ENCODE data around the gene PAPPA. TPM values are rescaled to one million over a fixed set of nuclear protein-coding genes. Genes with fewer than 3 reads are reported as not detected.

The PAPPA gene
- total and polyA plus RNA-seq, 2 experiments from 2014 or later: 0.76 to 0.80 TPM

DNA sequence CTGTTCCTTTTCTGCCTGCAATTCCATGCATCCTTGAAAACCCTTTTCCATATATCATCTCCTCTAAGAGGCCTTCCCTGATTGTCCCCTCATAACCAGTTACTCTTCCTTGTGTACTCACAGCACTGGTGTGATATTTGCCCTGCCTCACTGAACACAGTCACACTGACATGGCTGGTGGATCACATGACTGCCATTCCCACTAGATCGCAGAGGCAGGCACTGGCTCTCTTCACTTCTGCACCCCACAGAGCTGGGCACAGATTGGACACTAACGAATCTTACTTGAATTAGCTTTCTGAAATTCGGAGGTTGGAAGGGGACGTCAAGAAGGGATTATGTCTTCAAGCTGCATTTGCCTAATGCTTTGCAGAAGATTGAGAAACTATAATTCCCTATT is 208.0 kb downstream of the PAPPA start:
- DNase-seq (ENCODE audit: low read depth in 1 of 2, low spot score in 1 of 2): no peak
- no peaks in the 10 kb centered on the region for H3K4me1 ChIP-seq (ENCODE audit: low read depth)
- no peaks in the 10 kb centered on the region for H3K9me3 ChIP-seq (ENCODE audit: low read depth)
- H3K4me3 ChIP-seq: no peak overlapping the region
- H3K36me3 ChIP-seq: no peaks in the 10 kb centered on the region
- no peaks in the 10 kb centered on the region for H3K27me3 ChIP-seq
- no peak overlapping the region for H3K27ac ChIP-seq
- TF ChIP-seq, protein P1, sequence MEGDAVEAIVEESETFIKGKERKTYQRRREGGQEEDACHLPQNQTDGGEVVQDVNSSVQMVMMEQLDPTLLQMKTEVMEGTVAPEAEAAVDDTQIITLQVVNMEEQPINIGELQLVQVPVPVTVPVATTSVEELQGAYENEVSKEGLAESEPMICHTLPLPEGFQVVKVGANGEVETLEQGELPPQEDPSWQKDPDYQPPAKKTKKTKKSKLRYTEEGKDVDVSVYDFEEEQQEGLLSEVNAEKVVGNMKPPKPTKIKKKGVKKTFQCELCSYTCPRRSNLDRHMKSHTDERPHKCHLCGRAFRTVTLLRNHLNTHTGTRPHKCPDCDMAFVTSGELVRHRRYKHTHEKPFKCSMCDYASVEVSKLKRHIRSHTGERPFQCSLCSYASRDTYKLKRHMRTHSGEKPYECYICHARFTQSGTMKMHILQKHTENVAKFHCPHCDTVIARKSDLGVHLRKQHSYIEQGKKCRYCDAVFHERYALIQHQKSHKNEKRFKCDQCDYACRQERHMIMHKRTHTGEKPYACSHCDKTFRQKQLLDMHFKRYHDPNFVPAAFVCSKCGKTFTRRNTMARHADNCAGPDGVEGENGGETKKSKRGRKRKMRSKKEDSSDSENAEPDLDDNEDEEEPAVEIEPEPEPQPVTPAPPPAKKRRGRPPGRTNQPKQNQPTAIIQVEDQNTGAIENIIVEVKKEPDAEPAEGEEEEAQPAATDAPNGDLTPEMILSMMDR (IDR thresholded peaks at IDR 0.05; ENCODE audit: low read depth, low read length): no peak

DNA sequence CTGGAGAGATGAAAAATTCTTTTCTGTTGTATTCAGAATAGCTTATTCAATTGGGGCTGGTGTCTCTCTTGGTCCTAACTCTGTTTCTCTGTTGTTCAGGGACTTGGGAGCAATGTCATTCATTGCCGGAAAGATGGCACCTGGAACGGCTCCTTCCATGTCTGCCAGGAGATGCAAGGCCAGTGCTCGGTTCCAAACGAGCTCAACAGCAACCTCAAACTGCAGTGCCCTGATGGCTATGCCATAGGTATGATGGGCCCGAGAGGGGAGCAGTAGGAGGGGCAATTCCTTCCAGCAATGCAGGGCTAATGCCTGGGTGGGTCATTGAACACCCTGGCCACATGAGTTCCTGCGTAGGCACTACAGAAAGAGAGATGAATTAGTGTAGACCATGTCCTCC is 208.9 kb downstream of the PAPPA start:
- Histone ChIP-seq H3K27ac (no peak overlapping the region), H3K9me3 (ENCODE audit: low read depth) (no peaks in the 10 kb centered on the region), H3K27me3 (no peaks in the 10 kb centered on the region), H3K4me3 (no peak overlapping the region), H3K36me3 (no peaks in the 10 kb centered on the region), H3K4me1 (ENCODE audit: low read depth) (no peaks in the 10 kb centered on the region)
- DNase-seq (ENCODE audit: low read depth in 1 of 2, low spot score in 1 of 2): no peak
- TF ChIP-seq, protein P1 (IDR thresholded peaks at IDR 0.05; ENCODE audit: low read depth, low read length): no peak

DNA sequence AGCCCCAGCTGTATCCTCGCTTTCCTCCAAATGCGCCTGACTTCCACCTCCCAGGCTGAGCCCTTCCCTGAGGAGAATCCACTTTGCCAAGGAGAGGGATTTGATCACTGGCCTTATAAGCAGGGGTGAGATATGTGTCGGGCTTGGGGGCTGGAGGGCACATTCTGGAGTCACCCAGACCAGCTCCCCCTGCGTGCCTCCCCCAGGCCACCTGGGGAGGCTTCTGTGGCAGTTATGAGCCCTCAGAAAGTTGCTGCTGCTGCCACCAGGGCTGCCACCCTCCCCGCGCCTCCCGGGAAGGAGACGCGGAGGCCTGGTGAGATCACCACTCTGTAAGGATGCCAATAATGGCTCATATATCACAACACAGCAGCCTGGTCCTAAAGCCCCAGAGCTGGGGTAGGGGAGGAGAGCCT is 211.5 kb downstream of the PAPPA start:
- Histone ChIP-seq H3K27me3 (no peaks in the 10 kb centered on the region), H3K9me3 (ENCODE audit: low read depth) (no peaks in the 10 kb centered on the region), H3K4me3 (no peak overlapping the region), H3K36me3 (no peaks in the 10 kb centered on the region), H3K4me1 (ENCODE audit: low read depth) (no peaks in the 10 kb centered on the region), H3K27ac (no peak overlapping the region)
- DNase-seq (ENCODE audit: low read depth in 1 of 2, low spot score in 1 of 2): peak in 1 of 2 donors; percentile 85
- TF ChIP-seq, protein P1 (IDR thresholded peaks at IDR 0.05; ENCODE audit: low read depth, low read length): peak; percentile 20

DNA sequence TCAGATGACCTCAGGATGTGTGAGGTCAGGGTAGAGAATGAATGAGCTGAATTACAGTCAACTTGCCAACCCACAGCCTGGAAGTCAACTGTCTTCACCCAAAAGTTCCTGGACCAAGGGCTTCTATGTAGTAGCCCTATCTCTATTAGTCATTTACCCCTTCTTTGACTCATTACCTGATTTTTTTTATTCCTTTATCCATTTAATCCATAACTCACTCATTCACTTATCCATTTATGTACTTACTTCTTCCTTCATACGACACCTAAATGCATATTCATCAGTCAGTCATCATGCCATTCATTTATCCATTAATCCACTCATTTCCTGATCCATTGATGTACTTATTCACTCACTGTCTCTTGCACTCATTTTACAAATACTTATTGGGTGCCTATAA is 212.7 kb downstream of the PAPPA start:
- DNase-seq (ENCODE audit: low read depth in 1 of 2, low spot score in 1 of 2): no peak
- no peaks in the 10 kb centered on the region for H3K4me1 ChIP-seq (ENCODE audit: low read depth)
- H3K27ac ChIP-seq: no peak overlapping the region
- no peaks in the 10 kb centered on the region for H3K36me3 ChIP-seq
- no peaks in the 10 kb centered on the region for H3K9me3 ChIP-seq (ENCODE audit: low read depth)
- TF ChIP-seq, protein P1 (IDR thresholded peaks at IDR 0.05; ENCODE audit: low read depth, low read length): no peak
- H3K4me3 ChIP-seq: no peak overlapping the region
- H3K27me3 ChIP-seq: no peaks in the 10 kb centered on the region

DNA sequence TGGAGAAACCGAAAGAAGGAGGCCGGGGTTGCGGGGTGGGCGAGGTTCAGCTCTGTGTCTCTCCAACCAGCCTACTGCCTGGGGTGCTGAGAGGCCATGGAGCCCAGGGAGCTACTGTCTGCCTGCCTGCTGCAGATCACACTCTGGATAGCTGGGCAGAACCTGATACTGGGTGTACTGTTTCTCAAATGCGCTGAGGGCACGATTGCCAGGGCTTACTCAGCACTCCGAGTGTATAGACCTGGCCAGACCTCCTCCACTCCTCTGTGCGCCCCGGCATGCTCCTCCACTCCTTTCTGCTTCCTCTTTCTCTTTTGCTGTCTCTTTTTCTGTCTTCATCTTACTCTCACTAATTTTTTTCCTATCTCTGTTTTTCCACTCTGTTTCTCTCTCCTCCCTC is 215.1 kb downstream of the PAPPA start:
- Histone ChIP-seq H3K4me1 (ENCODE audit: low read depth) (no peaks in the 10 kb centered on the region), H3K36me3 (no peaks in the 10 kb centered on the region), H3K27ac (no peak overlapping the region)

More for the DNA sequence above, 215.1 kb downstream of the PAPPA start:
- TF ChIP-seq, protein P1 (IDR thresholded peaks at IDR 0.05; ENCODE audit: low read depth, low read length): no peak
- Histone ChIP-seq H3K9me3 (ENCODE audit: low read depth) (no peaks in the 10 kb centered on the region), H3K4me3 (no peak overlapping the region), H3K27me3 (no peaks in the 10 kb centered on the region)
- no peak for DNase-seq (ENCODE audit: low read depth in 1 of 2, low spot score in 1 of 2)
